ENCODE results near the gene ELK3.

- TF ChIP-seq POLR2A (IDR thresholded peaks at IDR 0.05): no peak
- TF ChIP-seq CTCF (IDR thresholded peaks at IDR 0.05 in 8 of 11, conservative IDR thresholded peaks at IDR 0.05 in 3 of 11): no peak
These were observed 60.9 kb downstream of the ELK3 start for GRCh38 chr12:96255077-96255476.

Data from spleen (tissue), 7 donors.